ENCODE data around the gene MPO.

Gene MPO

GRCh38 chr17:58242171-58242784, 38.5 kb downstream of the MPO start:
- H3K27ac ChIP-seq: no peak overlapping the region
- DNase-seq (ENCODE audit: low read depth, low spot score): no peak

GRCh38 chr17:58239987-58240386, 40.7 kb downstream of the MPO start:
- no peak overlapping the region for H3K27ac ChIP-seq
- DNase-seq (ENCODE audit: low read depth, low spot score): no peak

- no peak within 1 kb of the TSS for H3K27ac ChIP-seq
- no peak for DNase-seq (ENCODE audit: low read depth, low spot score)
Observed at GRCh38 chr17:58238147-58238634, 42.5 kb downstream of the MPO start, which contains the start of gene LPO. Gene LPO, plus strand, starts transcription at chr17:58238584. Its CDS starts 4,396 bp downstream, at chr17:58242980.

- DNase-seq (ENCODE audit: low read depth, low spot score): no peak
- H3K27ac ChIP-seq: no peak overlapping the region
Observed at GRCh38 chr17:58236394-58236793, 44.3 kb downstream of the MPO start.

- DNase-seq (ENCODE audit: low read depth, low spot score): no peak
- no peak overlapping the region for H3K27ac ChIP-seq
Observed at GRCh38 chr17:58235821-58236220, 44.9 kb downstream of the MPO start.

GRCh38 chr17:58234512-58234911, 46.2 kb downstream of the MPO start:
- H3K27ac ChIP-seq: no peak overlapping the region
- DNase-seq (ENCODE audit: low read depth, low spot score): no peak

GRCh38 chr17:58233543-58233942, 47.2 kb downstream of the MPO start:
- H3K27ac ChIP-seq: no peak overlapping the region
- no peak for DNase-seq (ENCODE audit: low read depth, low spot score)

- no peak overlapping the region for H3K27ac ChIP-seq
- peak; percentile 78 for DNase-seq (ENCODE audit: low read depth, low spot score)
Observed at GRCh38 chr17:58232707-58233156, 48.0 kb downstream of the MPO start.

- DNase-seq (ENCODE audit: low read depth, low spot score): no peak
- no peak overlapping the region for H3K27ac ChIP-seq
Observed at GRCh38 chr17:58231641-58232040, 49.1 kb downstream of the MPO start.

GRCh38 chr17:58229881-58230280, 50.9 kb downstream of the MPO start:
- DNase-seq (ENCODE audit: low read depth, low spot score): peak; percentile 33
- H3K27ac ChIP-seq: no peak overlapping the region

GRCh38 chr17:58229384-58229783, 51.4 kb downstream of the MPO start:
- DNase-seq (ENCODE audit: low read depth, low spot score): no peak
- H3K27ac ChIP-seq: no peak overlapping the region

GRCh38 chr17:58228679-58229078, 52.1 kb downstream of the MPO start:
- no peak overlapping the region for H3K27ac ChIP-seq
- DNase-seq (ENCODE audit: low read depth, low spot score): no peak

- H3K27ac ChIP-seq: no peak overlapping the region
- DNase-seq (ENCODE audit: low read depth, low spot score): no peak
Observed at GRCh38 chr17:58227733-58228132, 53.0 kb downstream of the MPO start.

- no peak for DNase-seq (ENCODE audit: low read depth, low spot score)
- H3K27ac ChIP-seq: no peak overlapping the region
Observed at GRCh38 chr17:58224315-58224714, 56.4 kb downstream of the MPO start.
